Embryonic facial prominence (tissue), 1 donor: Measurements from ENCODE around the gene KCNMA1.

ENCODE experiments used
- DNase-seq: peaks from one replicate; pipeline ENCODE4 v3.0.0-alpha.2; 2016; ENCODE audit errors: extremely low spot score

The KCNMA1 gene

DNA sequence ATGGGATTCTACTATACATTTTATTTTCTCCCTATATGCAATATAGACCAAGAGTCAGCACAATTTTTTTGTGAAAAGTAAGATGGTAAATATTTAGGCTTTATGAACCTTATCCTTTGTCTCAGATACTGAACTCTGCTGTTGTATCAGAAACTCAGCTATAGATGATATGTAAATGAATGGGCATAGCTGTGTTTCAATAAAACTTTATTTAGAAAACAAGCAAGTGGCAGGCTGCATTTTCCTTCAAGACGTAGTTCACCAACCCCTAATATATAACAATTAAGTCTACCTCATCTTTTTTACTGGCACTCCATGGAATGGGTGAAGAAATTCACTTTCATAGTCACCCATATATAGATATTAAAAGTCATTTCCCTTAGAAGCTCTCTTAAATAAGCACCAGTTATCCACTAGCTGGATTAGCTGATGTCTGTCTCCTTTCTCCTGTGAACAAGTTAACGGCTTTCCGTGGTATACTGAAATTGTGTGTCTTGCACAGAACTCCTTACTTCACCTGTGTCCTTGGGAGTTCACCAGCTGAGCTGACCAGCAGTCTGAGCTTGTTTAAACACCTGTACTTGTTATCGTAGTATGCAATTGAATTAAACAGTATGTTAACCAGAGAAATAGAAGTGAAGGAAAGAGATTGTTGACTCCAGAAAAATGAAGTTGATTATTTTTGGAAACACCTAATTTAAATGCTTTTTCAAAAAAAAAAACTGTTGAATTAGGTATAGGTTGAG, 770.6 kb downstream of the KCNMA1 start:
- no peak for DNase-seq

DNA sequence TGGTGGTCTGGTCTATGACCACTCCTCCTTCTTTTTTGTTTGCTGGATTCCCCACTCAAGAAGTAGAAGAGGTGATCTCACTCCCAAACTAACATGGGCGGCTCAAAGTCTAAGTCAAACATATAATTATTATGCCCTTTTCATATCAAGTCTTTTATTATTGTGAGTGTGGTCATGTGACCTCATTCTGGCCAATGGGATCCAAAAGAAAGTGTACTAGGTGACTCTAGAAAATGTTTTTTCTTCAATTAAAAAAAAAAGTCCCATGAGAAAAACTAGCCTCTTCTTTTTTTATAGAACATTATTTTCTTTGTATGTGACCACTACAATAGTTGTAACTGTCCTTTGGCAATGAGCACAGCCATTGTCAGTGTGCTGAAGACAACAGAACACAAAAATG, 772.7 kb downstream of the KCNMA1 start:
- DNase-seq: no peak

GRCh38 chr10:76858721-76859120, 778.9 kb downstream of the KCNMA1 start:
- DNase-seq: no peak

DNA sequence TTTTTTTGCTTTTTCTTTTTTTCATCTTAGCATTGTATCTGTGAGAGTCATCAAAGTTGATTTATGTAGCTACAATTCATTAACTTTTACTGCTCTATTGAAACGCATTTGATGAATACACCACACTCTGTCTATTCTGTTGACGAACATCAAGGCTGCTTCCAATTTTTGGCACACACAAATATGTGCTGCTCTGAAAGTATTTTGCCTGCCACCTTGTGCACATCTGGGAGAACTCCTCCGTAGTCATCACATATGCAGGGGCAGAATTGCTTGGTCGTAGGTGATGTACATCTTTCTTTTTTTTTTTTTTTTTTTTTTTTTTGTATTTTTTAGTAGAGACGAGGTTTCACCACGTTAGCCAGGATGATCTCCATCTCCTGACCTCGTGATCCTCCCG, 796.8 kb downstream of the KCNMA1 start:
- no peak for DNase-seq

GRCh38 chr10:76839276-76839675, 798.3 kb downstream of the KCNMA1 start:
- no peak for DNase-seq

GRCh38 chr10:76830218-76830617, 807.4 kb downstream of the KCNMA1 start:
- no peak for DNase-seq

DNA sequence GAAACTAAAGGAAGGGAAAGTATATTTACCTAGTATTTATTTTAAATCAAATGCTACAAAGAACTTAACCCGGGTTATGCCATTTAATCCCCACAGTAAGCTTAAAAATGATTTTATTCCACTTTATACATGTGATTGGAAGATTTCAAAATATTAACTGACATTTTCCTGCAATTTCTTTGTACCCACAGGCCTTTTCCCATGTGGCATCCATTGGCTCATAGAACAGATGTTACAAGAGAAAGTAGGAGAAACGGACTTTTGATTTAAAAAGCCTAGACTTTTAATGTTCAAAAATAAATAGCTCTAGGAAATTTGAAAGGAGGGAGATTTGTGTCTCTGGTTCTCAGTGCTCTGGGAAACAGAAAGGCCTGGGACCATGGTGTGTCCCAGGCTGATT, 807.9 kb downstream of the KCNMA1 start:
- no peak for DNase-seq
